Upper lobe of right lung (tissue), 1 donor: ENCODE measurements around the gene PHLPP1. TPM values are rescaled to one million over a fixed set of nuclear protein-coding genes. Genes with fewer than 3 reads are reported as not detected.

Experiments
- ATAC-seq: fragments of 200-7000 bp; cut with Tn5 transposase; one replicate; pipeline ENCODE4 v1.9.1; 2020; ENCODE audit warnings: mild to moderate bottlenecking, moderate library complexity
- DNase-seq: peaks from one replicate; pipeline ENCODE4 v3.0.0-alpha.2; 2020
- H3K27ac ChIP-seq: fragments of 200-600 bp; one replicate; pipeline ENCODE4 v1.8.0; 2022
- H3K27me3 ChIP-seq: fragments of 200-600 bp; one replicate; pipeline ENCODE4 v1.8.0; 2022; ENCODE audit warnings: mild to moderate bottlenecking
- H3K36me3 ChIP-seq: fragments of 200-600 bp; one replicate; pipeline ENCODE4 v1.8.0; 2022
- H3K4me1 ChIP-seq: fragments of 200-600 bp; one replicate; pipeline ENCODE4 v1.8.0; 2022
- H3K4me3 ChIP-seq: fragments of 200-600 bp; one replicate; pipeline ENCODE4 v1.8.0; 2022; ENCODE audit warnings: mild to moderate bottlenecking
- H3K9me3 ChIP-seq: fragments of 200-600 bp; one replicate; pipeline ENCODE4 v1.8.0; 2022
- intact Hi-C: fragments of 100-400 bp; cut with DNase I; formaldehyde crosslinking; loops from one replicate; pipeline ENCODE4 v1.11.0; 2022
- total RNA-seq: library from RNA; stranded (reverse); fragmentation: NEBNext Ultra II Directional; extraction: Animal tissue kit (Norgen Biotek cat#: 25700); gene quantifications from one replicate; pipeline ENCODE4 v1.2.1, GENCODE V29; 2021
- TF ChIP-seq, protein P1 (sequence below): fragments of 200-600 bp; IDR thresholded peaks from one replicate; pipeline ENCODE4 v1.8.0; 2022; ENCODE audit warnings: antibody characterized with exemption
- donor health status: DM: no; HTN: yes; CAD: no; lungs with severe emphysema.

PHLPP1 gene
- total RNA-seq, 1 donor from 2014 or later: 11.9 TPM

DNA sequence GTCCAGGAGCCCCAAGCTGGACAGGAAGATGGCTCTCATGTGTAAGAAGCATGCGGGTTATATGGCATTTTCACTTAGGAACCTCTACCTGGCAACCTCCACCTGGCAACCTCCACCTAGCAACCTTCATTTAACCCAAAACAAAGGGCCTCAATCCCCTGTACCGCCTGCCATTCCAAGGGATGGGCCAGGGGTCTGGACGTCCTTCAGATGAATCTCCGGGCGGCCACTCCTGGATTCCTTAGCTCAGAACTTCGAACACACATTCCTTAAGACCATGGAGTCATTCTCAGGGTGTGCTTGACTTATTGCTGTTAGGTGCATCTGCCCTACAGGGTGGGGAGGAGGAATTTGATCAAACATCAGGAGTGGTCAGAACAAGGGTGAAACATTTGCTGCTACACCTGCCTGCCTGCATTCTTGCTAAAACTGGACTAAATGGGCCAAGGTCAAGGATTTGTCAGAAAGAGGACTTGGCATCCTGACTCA lies 277.6 kb downstream of the PHLPP1 start:
- ATAC-seq: no peak
- intact Hi-C loops: no loop called here
- Histone ChIP-seq H3K4me1 (no peaks in the 10 kb centered on the region), H3K9me3 (no peaks in the 10 kb centered on the region), H3K27ac (no peak overlapping the region), H3K4me3 (no peak overlapping the region), H3K27me3 (no peaks in the 10 kb centered on the region), H3K36me3 (no peaks in the 10 kb centered on the region)
- no peak for DNase-seq
- TF ChIP-seq, protein P1, sequence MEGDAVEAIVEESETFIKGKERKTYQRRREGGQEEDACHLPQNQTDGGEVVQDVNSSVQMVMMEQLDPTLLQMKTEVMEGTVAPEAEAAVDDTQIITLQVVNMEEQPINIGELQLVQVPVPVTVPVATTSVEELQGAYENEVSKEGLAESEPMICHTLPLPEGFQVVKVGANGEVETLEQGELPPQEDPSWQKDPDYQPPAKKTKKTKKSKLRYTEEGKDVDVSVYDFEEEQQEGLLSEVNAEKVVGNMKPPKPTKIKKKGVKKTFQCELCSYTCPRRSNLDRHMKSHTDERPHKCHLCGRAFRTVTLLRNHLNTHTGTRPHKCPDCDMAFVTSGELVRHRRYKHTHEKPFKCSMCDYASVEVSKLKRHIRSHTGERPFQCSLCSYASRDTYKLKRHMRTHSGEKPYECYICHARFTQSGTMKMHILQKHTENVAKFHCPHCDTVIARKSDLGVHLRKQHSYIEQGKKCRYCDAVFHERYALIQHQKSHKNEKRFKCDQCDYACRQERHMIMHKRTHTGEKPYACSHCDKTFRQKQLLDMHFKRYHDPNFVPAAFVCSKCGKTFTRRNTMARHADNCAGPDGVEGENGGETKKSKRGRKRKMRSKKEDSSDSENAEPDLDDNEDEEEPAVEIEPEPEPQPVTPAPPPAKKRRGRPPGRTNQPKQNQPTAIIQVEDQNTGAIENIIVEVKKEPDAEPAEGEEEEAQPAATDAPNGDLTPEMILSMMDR: no peak

DNA sequence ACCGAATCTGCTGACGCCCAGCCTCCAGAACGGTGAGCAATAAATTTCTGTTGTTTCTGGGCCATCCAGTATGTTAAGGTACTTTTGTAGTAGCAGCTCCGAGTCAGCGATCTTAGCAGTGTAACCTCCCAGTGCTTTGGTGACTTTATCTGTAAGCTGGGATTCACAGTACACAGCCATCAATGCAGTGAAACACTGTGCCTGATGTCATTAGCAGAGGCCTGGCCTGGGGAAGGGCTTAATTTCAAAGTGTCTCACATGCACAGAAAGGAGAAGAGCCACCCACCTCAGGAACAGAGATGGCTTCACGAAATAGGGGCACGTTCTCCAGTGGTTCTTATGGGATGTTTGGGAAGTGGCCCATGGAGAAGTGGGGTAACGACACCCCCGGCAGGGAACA lies 281.2 kb downstream of the PHLPP1 start:
- intact Hi-C loops: no loop called here
- DNase-seq (no peak), ATAC-seq (no peak)
- no peak overlapping the region for H3K4me3 ChIP-seq
- TF ChIP-seq, protein P1: no peak
- no peak overlapping the region for H3K27ac ChIP-seq
- H3K36me3 ChIP-seq: no peaks in the 10 kb centered on the region
- no peaks in the 10 kb centered on the region for H3K27me3 ChIP-seq
- H3K4me1 ChIP-seq: no peaks in the 10 kb centered on the region
- no peaks in the 10 kb centered on the region for H3K9me3 ChIP-seq

DNA sequence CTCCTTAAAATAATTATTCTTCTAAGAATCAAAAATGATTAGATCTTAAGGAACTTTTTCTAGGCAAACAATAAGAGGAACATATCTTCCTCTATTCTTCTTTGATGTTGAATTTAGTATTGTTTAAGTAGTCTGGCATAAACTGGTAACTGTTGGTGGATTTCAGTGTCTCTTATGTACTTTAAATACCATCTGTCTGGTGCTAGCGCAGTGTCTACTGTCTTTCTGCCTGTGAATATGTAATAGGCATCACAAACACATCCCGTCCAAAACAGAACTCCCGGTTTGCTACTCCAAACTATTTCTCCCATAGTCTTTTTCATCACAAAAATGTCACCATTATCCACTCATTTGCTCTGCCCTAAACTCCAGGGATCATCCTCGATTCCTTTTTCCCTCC lies 281.7 kb downstream of the PHLPP1 start:
- ATAC-seq: no peak
- Histone ChIP-seq H3K9me3 (no peaks in the 10 kb centered on the region), H3K4me1 (no peaks in the 10 kb centered on the region), H3K36me3 (no peaks in the 10 kb centered on the region), H3K27me3 (no peaks in the 10 kb centered on the region), H3K27ac (no peak overlapping the region), H3K4me3 (no peak overlapping the region)
- TF ChIP-seq, protein P1: no peak
- no peak for DNase-seq
- intact Hi-C loops: no loop called here

DNA sequence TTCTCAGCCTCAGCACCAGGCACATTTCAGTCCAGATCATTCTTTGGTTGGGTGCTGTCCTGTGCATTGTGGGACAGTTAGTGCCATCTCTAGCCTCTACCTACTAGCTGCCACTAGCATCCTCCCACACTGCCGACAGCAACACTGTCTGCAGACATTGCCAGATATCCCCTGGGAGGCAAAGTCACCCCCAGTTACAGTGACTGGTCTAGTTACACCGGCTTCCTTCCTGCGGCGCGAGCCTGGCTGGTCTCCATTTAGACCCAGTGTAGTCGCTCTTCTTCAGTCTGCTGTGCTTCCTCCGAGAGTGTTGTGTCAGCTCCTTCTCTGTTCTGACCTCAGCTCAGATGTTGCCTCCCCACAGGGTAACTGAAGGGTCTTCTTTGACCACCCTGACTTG lies 283.1 kb downstream of the PHLPP1 start:
- no peak for ATAC-seq
- intact Hi-C loops: no loop called here
- H3K27me3 ChIP-seq: no peaks in the 10 kb centered on the region
- no peaks in the 10 kb centered on the region for H3K9me3 ChIP-seq
- no peak for DNase-seq
- no peaks in the 10 kb centered on the region for H3K36me3 ChIP-seq
- no peaks in the 10 kb centered on the region for H3K4me1 ChIP-seq
- H3K4me3 ChIP-seq: no peak overlapping the region
- TF ChIP-seq, protein P1: no peak
- H3K27ac ChIP-seq: no peak overlapping the region

DNA sequence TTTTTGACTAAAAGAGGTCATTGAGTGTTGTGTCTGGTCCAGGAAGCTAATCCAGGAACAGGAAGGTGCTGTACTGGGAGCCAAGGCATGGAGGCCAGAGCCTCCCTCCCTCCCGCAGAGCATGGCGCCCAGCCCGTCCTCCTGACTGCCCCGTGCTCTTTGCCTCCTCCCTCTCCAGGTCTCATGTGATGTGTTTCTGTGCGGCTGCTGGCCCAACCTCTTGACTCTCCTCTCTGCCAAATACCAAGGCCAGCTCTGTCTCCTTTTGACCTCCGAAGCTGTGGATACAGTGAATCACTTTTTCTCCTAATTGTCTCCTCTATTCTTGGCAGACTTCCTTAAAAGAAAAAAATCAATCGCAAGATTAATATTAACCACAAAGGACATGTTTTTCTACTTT lies 284.1 kb downstream of the PHLPP1 start:
- intact Hi-C loops: no loop called here
- H3K9me3 ChIP-seq: no peaks in the 10 kb centered on the region
- TF ChIP-seq, protein P1: no peak
- H3K4me1 ChIP-seq: no peaks in the 10 kb centered on the region
- DNase-seq (no peak), ATAC-seq (peak; percentile 45)
- H3K4me3 ChIP-seq: no peak overlapping the region
- H3K27ac ChIP-seq: no peak overlapping the region
- no peaks in the 10 kb centered on the region for H3K27me3 ChIP-seq
- H3K36me3 ChIP-seq: no peaks in the 10 kb centered on the region

DNA sequence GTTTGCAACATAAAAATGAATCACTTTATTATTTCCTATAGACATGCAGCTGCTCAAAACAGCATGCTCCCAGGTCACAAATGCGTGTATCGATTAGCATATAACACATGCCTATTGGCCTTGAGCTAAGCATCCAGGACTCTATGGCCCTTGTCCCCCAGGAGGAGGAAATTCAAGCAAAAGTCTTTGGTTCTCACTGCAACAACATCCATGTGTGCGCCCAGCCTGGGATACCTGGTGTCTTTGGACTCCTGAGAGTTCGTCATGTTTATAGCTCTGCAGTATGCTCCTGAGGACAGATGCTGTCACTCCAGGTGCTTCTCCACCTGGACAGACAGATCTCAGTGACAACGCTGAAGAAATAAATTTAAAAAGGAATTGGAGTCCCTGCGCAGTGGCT lies 284.6 kb downstream of the PHLPP1 start:
- no peak overlapping the region for H3K27ac ChIP-seq
- DNase-seq (no peak), ATAC-seq (no peak)
- no peaks in the 10 kb centered on the region for H3K4me1 ChIP-seq
- no peak overlapping the region for H3K4me3 ChIP-seq
- H3K9me3 ChIP-seq: no peaks in the 10 kb centered on the region
- H3K36me3 ChIP-seq: no peaks in the 10 kb centered on the region
- TF ChIP-seq, protein P1: no peak
- no peaks in the 10 kb centered on the region for H3K27me3 ChIP-seq
- intact Hi-C loops: no loop called here
